Epidermal melanocyte (primary cell): ENCODE results near the gene EFEMP1.

ENCODE experiments used
- DNase-seq: peaks from one replicate; pipeline ENCODE4 v3.0.0; 2011; ENCODE audit warnings: low spot score; ENCODE audit not compliant: insufficient read length

The EFEMP1 gene

DNA sequence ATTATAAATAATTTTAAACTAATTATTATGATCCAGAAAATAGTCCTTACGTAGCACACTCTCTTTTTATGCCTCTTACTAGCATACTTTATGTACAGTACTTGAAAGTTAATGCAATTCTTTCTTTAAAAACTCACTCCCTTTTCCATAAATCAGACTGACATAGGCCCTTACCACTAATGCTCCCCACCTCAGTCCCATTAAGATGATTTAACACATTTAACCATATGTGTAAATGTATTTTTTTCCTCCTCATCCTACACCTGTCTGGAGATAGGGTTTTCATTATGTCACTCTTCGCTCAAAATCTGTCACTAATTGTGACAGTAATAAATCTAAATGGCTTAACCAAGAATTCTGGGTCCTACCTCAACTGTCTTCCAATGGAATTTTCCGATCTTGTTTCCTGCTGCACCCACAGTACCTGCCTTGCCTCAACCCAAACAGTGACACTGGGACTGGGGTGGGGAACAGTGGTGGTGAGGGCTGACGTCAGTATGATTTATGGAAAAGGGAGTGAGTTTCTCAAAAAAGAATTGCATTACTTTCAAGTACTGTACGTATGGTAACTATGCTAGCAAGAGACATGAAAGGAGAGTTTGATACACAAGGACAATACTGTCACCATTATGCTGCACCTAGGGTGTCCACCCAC lies 25.1 kb downstream of the EFEMP1 start:
- DNase-seq, result no peak

GRCh38 chr2:55896633-55897032 lies 26.9 kb downstream of the EFEMP1 start:
- DNase-seq, result no peak

- DNase-seq, result no peak
Measured at GRCh38 chr2:55894720-55895119, 28.9 kb downstream of the EFEMP1 start.

DNA sequence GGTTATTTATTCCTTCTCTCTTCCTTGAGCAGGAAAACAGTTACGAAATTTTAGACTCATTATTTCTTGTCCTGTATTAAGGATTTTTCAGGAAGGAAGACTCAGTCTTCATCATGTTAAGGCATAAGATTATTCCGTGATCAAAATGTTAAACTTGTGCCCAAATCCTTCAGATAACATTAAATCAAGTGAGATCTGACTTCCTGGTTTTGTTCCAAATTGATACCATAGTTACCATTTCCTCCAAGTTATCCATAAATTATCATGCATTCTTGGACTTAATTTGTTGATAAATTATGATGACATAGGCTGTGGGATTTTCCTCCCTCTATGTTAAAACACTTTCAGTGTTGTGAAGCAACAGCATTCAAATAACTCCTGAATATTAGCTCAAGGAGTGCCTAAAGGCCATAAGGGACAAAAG lies 31.9 kb downstream of the EFEMP1 start:
- DNase-seq, result no peak

- DNase-seq, result no peak
Measured at GRCh38 chr2:55888936-55889335, 34.6 kb downstream of the EFEMP1 start.

- no peak for DNase-seq
Measured at GRCh38 chr2:55887901-55888624, 35.5 kb downstream of the EFEMP1 start.

DNA sequence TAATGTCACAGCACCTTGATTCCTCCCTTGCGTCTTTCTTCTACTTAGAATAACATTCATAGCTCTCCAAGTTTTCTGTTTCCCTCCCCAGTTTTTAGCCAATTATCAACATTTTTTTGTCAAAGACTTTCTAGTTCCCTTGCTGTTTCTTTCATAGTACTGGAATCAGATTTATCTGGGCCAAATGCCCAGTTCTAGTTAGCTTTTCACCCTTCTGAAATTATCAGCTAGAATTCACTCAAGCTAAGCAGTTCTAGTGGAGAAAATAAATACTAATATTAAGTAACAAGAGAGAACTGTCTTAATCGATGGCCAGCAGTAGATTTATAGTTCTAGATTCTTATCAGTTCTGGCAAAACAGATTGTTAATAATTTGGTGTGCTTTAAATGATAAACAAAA lies 36.2 kb downstream of the EFEMP1 start:
- DNase-seq, result no peak

DNA sequence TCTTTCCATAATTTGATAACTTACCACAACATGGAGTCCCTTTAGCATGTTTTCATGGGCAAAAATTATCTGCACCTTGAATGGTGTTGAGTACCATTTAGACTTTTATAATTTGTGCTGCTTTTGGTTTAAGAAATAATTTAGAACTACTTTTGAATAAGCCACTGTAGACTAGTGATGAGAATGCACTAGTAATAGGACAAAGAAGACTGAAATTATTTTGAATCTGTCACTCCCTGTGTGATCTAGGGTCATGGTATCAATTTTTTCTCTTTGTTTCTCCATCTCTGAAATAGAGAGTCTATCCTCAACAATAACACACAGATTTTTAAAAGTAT lies 37.7 kb downstream of the EFEMP1 start:
- no peak for DNase-seq

DNA sequence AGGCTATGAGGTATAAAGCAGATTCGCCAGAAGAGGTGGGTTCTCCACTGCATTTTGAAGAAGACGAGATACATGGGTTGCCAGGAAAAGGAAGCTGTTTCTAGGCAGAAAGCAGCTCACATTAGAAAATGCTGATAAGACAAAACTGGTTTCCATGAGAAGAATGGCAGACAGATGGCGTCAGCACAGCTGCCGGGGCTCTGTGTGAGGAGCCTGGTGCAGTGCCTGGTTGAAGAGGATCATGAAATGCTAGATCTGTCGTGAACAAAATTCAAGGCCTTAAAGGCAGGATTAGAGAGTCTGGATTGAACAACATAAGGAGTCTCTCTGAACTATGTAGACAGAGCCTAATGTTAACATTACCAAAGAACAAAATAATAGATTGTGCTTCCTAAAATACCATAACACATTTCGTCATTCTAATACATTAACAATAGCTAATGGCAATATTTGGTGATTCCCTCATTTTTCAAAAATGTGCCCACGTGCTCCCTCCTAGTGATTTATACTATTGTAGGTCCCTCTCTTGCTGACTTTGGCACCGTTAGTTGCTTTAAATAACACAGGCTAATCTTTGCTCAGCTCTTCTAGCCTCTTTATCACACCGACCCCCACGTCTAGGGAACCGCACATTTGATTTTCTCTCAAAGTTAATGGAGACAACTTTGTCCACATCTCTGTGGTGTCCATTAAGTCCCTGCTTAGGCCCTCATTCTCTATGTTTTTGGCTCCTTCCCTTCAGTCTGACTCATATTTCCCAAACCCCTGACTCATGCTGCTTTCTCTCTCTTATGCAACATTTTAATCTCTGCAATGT lies 38.2 kb downstream of the EFEMP1 start:
- no peak for DNase-seq

DNA sequence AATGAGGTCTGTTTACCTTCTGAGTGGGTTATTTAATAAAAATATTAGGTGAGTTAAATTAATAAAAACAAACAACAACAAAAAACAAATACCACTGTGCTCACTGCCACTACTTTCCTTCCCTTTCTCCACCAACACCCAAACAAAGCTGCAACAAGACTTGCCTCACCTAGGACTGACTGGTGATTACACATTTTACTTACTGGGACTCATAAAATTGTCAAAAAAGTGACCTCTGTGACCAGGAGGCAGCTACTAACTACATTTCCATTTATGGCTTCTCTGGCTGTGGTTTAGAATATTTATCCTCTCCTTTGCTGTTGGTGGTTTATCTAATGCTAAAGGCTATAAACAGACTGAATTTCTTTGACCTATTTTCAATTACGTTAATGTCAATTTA lies 39.8 kb downstream of the EFEMP1 start:
- DNase-seq, result no peak

DNA sequence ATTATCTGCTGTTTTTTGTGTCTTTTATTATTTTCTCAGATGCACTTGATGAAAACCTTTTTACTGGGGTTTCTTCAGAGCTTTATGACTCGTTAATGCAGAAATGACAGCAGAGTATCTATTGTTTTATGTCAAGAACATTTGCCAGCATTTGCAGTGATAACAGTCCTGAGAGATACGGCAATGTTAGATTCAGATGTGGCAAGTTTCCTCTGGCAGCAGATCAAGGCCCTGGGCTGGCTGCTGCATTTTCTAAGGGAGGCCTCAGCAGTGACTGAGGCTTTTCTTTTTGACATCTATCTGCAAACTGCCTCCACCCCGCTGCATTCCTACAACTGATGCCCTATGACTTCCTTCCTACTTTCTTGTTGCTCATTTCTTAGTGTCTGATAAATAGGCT lies 40.2 kb downstream of the EFEMP1 start:
- DNase-seq, result no peak

GRCh38 chr2:55882954-55883353 lies 40.6 kb downstream of the EFEMP1 start:
- no peak for DNase-seq

DNA sequence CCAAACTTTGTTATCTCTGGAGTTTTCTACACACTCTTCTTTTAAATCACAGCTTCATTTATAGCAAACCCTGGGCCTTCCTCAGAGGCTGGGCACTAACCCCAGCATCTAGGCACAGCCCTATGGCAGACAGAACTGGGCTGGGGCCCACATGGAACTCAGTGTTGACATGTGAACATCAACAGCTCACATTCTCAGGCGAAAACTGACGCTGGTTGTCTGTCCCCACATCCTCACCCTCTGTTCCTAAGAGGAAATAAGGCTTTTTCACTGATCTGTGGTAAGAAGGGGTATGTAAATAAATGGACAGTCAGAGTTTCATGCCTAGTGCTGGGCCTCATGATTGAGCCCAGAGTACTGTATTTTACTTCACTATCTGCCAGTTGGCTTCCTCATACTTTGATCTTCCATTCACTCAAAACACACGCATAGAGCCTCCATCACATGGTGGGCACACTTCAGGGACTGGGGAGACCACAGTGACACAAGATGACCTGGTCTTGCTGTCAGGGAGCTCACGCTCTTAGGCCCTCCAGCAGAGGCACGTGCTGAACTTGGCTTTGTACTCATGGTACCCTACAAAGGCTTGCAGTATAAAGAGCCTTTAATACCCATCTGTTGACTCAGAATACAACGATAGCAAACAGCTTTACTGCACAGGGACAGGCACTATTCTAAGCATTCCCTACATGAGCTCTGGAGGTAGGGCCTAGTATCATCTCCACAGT lies 43.0 kb downstream of the EFEMP1 start:
- DNase-seq, result no peak

DNA sequence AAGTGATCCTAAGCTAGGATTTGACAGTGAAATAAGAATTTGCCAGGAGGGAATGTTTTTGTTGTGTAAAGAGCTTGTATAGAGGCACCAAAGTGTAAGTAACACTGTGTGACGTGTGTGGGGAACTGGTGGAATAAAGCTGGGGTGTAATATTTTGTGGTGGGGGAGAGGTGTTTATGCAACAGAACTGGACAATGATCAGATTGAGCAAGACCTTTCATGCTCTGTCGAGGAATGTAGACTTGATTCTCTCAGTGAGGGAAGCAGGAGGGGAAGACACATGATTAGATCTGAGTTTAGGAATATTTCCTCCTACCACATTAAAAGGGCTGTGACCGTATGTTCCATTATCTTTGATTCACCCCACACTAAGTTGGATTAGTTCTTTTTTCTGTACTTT lies 43.6 kb downstream of the EFEMP1 start:
- no peak for DNase-seq

DNA sequence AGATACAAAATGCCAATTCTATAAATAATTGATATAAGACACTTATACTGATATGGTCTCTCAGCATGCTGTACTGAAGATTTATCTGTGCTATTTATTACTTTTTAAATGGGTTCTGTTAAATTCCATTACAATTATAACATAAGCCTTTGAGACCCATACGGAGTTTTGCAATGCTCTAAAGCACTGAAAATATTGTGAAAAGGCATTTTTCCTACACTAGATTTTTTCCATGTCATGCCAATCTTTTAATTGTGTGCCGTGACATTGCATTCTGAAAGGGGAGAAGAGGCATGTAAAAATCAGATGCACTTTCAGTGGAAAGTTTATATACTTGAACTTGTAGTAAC lies 46.5 kb downstream of the EFEMP1 start:
- no peak for DNase-seq

GRCh38 chr2:55876429-55877086 lies 47.0 kb downstream of the EFEMP1 start:
- DNase-seq, result no peak

- DNase-seq, result no peak
Measured at GRCh38 chr2:55875434-55876135, 48.0 kb downstream of the EFEMP1 start.

GRCh38 chr2:55874338-55874737 lies 49.2 kb downstream of the EFEMP1 start:
- no peak for DNase-seq

DNA sequence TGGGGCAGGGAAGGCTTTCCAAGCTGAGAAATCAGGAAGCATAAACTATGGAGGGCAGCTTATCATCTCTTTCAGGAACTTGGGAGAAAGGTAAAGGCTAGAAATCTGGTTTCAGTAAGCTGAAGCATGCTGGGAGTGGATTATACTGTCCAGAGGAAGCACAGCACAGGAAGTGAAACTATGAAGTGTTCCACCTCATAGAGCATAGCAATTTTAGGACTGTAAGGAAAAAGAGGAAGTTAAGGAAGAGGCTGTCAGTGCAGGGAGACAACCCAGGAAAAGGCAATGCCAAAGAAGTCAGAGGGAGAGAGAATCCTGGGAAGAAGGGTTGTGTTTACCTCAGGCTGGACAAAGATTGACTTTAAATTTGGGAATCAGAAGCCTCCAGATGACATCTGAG lies 51.9 kb downstream of the EFEMP1 start:
- no peak for DNase-seq

GRCh38 chr2:55869637-55870325 lies 53.8 kb downstream of the EFEMP1 start:
- no peak for DNase-seq
